Measurements from ENCODE around the gene CFAP53.
"Not testable (repeated sequence)": the region's sequence is repeated elsewhere in the genome, so short reads cannot be mapped to it uniquely, and the experiment has no call there.

CFAP53 gene, protein sequence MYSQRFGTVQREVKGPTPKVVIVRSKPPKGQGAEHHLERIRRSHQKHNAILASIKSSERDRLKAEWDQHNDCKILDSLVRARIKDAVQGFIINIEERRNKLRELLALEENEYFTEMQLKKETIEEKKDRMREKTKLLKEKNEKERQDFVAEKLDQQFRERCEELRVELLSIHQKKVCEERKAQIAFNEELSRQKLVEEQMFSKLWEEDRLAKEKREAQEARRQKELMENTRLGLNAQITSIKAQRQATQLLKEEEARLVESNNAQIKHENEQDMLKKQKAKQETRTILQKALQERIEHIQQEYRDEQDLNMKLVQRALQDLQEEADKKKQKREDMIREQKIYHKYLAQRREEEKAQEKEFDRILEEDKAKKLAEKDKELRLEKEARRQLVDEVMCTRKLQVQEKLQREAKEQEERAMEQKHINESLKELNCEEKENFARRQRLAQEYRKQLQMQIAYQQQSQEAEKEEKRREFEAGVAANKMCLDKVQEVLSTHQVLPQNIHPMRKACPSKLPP

DNA sequence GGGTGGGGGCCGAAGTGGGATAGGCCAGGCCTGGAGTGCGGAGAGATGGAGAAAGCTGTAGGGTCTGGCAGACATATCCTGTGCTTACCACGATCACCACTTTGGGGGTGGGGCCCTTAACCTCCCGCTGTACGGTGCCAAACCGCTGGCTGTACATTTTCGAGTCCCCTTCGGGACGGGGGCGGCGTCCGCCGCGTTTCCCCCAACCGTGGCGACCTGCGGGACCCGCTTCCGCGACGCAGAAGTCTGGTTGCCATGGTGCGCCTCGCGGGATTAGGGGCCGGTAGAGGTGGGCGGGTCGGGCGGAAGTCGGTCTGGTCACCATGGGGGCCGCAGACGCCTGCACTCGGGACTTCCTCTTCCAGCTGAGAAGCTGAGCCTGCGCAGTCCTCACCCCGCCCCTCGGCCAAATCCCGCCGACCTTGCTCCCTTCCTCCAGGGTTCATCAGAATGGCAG lies at the start of gene CFAP53:
Gene CFAP53 (minus strand): TSS at position 248 of the 457 bp plus-strand sequence. CDS start 91 bp downstream, at position 157.
- peak; percentile 91 for DNase-seq

DNA sequence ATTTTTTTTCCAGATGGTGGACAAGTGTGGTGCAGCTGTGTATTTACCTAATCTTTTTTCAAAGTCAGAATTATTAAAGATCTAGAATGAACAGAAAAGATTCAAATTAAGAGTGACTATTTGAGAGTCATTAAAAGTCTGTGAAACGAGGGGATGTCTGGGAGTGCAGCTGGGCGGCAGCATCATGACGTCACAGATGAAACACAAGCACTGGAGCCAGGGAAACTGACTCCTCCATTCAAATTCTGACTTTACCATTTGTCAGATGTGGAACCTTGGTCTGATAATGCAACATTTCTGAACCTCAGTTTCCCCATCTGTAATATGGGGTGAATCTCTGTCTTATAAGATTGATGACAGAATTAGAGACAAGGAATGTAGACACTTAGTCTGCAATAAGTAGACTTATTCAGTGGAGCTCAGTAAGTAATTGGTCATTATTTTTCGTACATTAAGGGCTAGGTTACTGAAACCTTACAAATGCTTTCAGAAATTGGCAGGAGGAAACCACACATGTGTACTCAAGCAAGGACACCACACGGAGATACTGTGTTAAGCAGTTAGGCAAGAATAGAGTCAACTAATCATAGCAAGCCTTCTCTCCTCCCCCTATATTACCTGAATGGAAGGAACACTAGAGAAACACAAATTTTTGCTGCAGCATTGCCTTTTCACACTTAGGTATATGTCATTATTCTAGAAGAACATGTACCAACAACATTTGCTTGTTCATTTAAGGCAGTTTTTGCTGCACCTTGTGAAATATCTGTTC lies 49.0 kb upstream of the CFAP53 start:
- no peak for DNase-seq

DNA sequence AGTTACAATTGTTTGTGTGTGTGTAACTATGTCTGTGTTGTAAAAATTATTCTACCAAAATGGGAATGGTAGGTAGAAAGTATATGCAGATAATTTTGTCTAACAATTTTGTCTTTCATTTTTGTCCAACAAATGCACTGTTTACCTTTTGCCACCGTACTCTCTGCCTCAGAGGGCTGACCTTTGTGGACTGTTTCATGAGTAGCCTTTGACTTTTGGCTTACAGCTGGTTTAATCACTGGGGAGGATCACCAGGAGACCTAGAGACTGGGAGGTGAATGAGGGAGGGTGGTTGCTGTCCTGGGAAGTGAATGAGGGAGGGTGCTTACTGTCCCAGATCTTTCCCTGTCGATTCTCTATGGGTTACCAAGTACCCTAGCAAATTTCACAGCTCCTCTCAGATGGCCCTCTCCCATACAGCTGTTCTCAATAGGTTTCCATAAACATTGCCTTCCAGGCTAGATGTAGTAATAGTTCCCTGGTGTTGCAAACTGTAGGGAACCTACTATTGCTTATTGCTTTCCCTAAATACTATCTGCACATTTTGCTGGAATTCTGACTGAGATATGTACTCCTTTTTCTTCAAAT lies 47.7 kb upstream of the CFAP53 start:
- DNase-seq = no peak

DNA sequence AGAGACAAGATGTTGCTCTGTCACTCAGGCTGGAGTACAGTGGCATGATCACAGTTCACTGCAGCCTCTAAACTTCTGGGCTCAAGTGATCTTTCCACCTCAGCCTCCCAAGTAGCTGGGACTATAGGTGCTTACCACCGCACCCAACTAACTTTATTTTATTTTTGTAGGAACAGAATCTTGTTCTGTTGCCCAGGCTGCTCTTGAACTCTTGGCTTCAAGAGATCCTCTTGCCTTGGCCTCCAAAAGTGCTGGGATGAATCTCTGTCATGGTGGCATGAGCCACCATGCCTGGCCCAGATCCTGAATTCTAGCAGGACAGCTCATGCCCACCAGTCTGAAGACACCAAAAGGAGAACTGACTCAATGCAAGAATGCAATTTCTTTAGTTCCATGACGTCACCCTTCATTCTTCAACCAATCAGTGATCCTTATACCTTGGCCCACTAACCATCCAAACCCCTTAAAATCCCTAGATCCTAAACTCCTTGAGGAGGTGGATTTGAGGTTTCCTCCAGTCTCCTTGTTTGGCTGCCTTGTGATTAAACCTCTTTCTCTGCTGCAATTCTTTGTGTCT lies 46.8 kb upstream of the CFAP53 start:
- DNase-seq = no peak

DNA sequence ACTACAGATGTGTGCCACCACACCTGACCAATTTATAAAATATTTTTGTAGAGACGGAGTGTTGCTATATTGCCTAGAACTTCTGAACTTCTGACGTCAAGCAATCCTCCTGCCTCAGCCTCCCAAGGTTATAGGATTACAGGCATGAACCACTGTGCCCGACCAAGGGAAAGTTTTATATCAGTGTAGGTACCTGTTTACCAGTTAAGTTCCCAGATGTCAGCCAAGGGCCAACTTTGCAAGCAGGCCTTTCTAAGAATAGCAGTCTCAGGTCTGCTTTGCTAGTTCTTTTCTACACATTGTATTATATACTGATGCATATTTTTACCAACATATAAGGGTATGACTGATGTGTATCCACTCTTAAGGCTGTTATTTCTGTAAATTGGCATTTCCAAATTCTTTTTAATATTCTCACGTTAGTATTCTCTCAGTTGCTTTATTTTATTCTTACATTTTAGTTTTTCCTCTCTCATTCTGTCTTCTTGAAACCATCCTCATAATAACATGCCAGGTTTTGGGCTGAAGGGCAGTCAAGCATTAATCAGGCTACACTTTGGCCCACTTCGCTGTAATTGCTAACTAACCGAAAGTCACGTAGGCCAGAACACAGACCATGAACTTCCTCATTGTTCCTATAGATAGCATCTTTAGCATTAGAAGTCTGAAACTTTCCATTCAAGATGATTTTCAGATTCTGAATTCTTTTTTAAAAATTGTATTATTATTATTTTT lies 46.2 kb upstream of the CFAP53 start:
- no peak for DNase-seq

DNA sequence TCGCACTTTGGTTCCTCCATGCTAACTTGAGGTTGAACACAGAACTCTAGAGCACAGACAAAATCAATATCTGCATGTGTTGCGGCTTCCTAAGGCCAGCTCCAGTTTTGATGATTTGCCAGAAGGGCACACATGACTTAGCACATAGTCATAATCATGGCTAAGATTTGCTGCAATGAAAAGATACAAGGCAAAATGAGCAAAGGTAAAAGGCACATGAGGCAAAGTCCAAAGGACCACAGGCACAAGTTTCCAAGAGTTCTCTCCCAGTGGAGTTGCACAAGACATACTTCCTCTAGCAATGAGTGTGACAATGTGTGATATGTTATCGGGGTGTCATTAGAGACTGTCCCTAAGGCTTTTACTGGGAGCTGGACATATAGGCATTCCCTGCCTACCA lies 45.4 kb upstream of the CFAP53 start:
- DNase-seq = no peak

DNA sequence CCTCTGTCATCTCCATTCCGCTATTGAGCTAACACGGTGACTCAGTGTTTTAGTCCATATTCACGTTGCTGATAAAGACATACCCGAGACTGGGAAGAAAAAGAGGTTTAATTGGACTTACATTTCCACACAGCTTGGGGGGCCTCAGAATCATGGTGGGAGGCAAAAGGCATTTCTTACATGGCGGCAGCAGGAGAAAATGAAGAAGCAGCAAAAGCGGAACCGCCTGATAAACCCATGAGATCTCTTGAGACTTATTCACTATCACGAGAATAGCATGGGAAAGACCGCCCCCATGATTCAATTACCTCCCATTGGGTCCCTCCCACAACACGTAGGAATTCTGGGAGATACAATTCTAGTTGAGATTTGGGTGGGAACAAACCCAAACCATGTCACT lies 43.8 kb upstream of the CFAP53 start:
- DNase-seq = no peak

DNA sequence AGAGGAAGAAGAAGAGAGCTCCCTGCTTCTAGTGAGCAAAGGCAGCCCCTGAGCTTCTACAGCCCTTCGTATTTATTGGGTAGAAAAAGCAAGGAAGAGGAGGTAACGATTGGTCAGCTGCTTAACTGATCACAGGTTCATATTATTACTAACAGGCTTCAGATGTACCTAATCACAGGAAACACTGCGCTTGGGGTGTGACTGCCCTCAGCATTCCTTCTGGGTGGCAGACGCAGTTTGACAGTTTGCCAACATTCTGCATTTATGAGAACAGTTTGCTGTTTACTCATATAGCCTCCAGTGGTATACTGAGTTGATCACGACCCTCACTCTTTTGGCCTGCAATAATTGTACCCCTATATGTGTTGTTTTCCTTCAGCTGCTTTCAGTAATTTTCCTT lies 42.6 kb upstream of the CFAP53 start:
- DNase-seq = not testable (repeated sequence)

DNA sequence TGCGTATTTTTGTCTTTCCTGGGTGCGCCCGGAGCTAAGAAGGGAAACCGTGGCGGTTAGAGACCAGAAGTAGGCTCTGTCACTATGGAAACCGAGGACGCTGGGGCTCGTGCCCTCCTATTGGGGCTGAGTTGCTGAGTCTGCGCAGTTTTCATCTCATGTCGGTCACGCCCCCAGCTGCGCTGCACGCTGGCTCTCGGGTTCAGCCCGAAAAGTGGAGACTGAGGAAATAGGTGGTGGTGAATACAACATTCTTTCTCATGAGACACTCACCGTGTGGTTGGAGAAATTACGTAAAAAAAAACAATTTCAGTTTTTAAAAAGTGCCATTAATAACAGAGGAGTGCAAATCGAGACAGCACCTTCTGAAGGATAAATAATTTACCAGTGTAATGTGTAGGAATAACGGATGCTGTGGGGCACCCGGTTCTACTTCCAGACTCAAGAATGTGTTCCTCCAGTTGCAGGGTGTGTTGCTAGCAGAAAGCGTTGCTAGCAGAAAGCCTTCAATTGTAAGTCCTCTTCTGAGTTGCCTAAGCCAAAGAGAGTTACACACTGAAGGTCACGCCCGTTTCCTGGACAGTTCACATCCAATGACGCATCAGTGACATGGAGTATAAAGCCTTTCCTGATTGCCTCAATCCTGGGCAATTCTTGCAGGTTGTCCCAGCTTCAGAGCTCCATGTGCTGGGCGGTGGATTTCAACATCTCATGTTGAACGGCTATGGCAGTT lies 41.6 kb upstream of the CFAP53 start:
- DNase-seq = peak; percentile 92

DNA sequence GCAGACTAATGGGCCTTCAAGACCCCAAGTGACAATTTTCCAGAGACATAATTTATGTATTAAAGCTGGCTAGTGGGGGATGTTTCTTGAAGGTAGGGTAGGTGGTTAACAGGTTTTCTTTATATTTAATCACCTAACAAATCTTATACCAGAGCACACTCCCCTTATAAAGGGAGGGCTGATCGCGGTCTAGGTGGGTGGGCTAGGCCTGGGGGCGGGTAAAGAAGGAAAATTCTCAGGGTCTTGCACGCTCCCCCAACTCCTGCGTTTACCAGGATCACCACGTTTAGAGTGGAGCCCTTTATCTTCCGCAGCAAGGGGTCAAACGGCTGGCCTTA lies 41.1 kb upstream of the CFAP53 start:
- no peak for DNase-seq

DNA sequence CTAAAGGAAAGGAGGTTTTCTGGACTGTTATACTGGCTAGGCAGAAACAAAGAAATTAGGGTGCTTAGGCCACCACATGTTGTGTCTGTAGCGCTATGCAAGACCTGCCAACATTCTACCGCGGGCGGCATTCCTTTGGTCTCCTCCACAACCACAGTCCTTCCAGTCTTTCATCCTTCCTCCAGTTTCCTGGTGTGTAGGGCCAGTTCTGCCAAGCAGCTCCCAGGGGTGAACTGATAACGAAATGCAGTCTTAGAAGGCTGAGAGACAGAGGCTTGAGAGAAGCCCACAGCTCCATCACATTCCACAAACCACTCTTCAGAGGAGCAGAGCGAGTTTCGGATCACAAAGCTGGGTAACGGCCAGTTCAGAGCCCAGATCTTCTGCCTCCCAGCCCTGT lies 40.6 kb upstream of the CFAP53 start:
- no peak for DNase-seq

DNA sequence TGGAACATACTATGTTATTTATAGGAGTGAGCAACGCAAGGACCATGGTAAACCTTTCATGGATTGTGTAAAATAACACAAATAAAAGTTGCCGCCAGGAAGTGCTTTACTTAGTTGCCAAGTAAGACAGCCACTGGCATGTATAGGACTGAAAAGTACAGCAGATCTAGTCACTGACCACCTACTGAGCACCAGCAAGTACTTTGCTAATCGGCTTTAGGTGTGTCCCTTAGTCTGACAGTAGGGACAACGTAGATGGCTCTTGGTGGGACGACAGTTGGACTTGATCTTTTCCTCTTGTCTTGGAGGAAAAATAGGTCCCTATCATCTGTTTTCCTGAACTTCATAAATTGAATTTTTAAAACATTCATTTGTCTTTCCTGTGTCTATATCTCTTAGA lies 34.8 kb upstream of the CFAP53 start:
- DNase-seq = no peak

DNA sequence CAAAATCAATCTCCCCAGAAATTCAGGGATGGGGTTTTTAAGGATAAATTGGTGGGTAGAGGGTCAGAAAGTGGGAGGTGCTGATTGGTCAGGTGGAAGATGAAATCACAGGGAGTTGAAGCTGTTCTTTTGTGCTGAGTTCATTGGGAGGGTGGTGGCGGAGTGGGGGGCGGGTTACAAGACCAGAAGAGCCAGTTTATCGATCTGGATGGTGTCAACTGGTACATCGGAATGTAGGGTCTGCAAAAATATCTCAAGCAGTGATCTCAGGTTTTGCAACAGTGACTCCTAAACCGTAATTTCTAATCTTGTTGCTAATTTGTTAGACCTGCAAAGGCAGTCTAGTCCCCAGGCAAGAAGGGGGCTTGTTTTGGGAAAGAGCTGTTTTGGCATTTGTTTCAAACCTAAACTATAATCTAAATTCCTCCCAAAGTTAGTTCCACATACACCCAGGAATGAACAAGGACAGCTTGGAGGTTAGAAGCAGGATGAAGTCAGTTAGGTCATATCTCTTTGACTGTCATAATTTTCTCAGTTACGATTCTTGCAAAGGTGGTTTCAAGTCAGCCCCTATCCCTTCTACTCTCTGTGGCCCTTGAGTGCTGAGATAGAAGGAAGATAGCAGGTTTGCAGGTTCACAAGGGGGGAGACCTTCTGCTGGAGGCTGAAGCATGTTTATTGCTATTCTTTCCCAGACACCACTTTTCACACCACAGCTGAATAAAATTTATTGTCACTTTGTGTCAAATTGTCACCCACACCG lies 33.5 kb upstream of the CFAP53 start:
- DNase-seq = no peak

DNA sequence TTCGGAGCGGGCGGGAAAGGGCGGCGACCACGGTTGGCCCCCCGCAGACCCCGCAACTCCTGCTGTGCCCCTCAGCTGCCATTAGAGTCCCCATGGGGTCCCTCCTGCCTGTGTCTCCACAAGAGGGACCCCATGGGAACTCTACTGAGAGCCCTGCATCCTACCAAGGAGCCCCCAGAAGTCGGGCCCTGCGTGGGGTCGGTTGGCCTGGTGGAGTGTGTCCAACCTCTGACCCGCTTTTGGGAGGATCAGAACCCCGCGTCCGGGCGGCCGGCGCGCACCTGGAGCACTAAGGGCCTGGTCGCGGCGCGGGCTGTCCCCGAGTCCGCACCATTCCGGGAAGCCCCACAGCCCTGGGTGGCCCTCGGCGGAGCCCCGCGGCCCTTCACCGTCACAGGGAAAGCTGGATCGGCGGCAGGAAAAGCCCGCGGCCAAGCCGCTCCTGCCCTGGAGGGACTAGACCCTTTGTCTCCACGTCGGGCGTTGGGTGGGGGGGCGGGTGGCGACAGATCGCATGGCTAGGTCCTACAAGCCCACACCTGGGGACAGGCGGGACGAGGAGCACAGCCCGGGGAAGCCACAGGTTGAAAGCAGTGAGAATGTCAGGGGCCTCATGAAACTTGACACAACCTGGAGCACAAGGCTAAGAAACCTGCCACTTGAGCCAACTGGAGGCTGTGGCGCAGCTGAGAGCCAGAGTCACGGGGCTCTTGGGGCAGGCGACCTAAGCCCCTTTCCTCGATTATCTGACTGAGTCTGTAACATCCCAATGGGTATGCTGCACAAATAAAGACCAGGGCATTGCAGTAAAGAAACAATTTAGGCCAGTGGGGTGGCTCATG lies 32.4 kb upstream of the CFAP53 start:
- no peak for DNase-seq

DNA sequence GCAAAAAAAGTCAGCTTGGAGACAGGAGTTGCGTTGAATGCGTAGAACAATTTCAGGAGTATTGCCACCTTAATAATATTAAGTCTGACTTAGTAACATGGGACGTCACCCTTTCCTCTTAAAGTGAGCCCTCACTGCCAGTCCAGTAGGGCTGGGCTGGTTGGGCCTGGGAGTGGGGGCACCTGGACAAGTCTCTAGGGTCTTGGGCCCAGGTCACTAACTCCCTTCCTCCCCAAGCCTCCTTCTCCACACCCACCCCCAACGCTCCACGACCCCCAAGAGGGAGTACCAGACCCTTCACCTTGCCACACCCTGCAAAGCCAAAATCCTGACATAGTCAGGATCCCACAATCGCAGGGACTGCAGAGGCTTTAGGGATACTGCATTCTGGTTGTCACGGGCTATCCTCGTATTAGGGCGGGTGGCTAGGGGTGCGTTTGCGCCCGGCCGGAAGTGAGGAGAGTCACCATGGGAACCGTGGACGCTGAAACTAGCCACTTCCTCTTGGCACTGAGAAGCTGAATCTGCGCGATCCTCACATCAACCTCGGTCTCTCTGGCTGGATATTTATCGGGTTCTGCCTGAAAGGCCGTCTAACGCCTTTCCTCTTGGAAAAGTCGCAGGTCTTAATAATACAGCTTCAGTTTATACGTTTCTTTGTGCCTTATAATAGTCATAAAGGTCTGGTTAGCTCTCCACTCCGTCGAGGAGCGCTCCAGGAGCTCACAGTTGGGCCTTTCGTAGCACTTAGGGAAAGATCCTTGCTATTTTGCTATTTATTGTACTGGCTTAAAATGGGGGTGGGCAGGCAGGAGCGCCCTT lies 31.5 kb upstream of the CFAP53 start:
- peak; percentile 77 for DNase-seq

DNA sequence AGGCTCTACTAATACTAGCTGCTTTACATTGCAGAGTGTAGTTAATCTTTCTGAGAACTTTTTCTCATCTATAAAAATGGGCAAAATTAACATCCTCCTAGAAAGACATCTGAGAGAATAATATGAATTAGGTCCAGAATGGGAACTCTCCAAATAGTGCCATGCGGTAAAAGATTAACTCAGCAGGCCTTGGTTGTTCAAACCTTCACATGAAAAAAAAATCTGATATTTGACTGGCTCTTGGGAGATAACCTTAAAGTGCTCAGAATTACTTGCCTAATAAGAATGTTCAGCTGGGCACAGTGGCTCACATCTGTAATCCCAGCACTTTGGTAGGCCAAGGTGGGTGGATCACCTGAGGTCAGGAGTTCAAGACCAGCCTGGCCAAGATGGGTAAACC lies 26.7 kb upstream of the CFAP53 start:
- DNase-seq = no peak

DNA sequence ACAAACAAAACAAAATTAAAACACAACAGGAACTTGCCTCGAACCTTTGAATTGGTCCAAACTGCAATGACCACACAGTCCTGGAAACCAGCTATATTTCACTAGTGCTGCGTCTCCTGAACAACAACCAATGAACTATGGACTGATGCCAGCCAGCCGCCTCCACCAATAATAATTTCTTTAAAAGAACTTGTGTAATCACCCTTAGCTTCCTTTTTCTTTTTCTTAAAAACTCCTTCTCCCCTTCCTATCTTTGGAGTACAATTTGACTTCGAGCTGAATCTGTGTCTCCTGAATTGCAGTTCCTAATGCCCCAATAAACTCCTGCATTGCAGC lies 22.8 kb upstream of the CFAP53 start:
- no peak for DNase-seq

DNA sequence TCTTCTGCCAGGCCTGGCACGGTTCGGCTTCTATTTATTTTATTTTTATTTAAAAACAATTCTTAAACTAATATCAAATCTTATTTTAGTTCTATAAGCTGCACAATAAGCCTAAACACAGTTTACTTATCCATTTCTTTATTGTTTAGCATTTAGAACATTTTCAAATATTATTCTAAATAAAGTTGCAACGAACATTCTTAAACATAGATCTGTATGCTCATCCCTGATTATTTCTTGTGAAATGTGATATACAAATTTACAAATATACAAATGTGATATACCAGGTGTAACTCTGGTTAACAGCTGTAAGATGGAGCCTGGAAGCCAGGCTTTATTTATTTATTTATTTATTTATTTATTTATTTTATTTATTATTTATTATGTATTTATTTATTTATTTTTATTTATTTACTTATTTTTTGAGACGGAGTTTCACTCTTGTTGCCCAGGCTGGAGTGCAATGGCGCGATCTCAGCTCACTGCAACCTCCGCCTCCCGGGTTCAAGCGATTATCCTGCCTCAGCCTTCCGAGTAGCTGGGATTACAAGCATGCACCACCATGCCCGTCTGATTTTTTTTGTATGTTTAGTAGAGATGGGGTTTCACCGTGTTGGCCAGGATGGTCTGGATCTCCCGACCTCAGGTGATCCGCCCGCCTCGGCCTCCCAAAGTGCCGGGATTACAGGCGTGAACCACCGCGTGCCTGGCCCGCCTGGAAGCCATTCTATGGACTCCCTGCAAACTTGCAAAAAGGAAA lies 22.2 kb upstream of the CFAP53 start:
- DNase-seq = not testable (repeated sequence)

All from activated CD4-positive, alpha-beta T cell treated with anti-CD3 and anti-CD28 coated beads, Interleukin-2, amount 50 U/mL, for 16 hours (primary cell).